Mucosa of rectum (tissue), 2 donors: ENCODE results near the gene MORF4L2.

Experiments
- H3K27ac ChIP-seq, 2 donors: one replicate each; pipeline ENCODE4 v1.7.0; 2013; ENCODE audit warnings: inconsistent platforms in 2 of 2, low read depth in 2 of 2, low read length in 2 of 2
- H3K27me3 ChIP-seq, 2 donors: one replicate each; pipeline ENCODE4 v1.7.0; 2013; ENCODE audit warnings: low read length in 2 of 2; ENCODE audit not compliant: control insufficient read depth in 2 of 2, insufficient read depth in 2 of 2
- H3K36me3 ChIP-seq, 2 donors: one replicate each; pipeline ENCODE4 v1.7.0; 2013; ENCODE audit warnings: low read length in 2 of 2; ENCODE audit not compliant: control insufficient read depth in 2 of 2, insufficient read depth in 2 of 2
- H3K4me1 ChIP-seq, 2 donors: one replicate each; pipeline ENCODE4 v1.7.0; 2013; ENCODE audit warnings: low read length in 2 of 2, mild to moderate bottlenecking in 1 of 2; ENCODE audit not compliant: control insufficient read depth in 2 of 2, insufficient read depth in 2 of 2
- H3K4me3 ChIP-seq, 2 donors: one replicate each; pipeline ENCODE4 v1.7.0; 2013; ENCODE audit warnings: low read length in 2 of 2
- H3K9ac ChIP-seq, 2 donors: one replicate each; pipeline ENCODE4 v1.7.0; 2013; ENCODE audit warnings: low read length in 2 of 2, low read depth in 1 of 2, mild to moderate bottlenecking in 1 of 2
- H3K9me3 ChIP-seq, 2 donors: one replicate each; pipeline ENCODE4 v1.7.0; 2013; ENCODE audit warnings: low read length in 2 of 2; ENCODE audit not compliant: control insufficient read depth in 2 of 2
- donor health status: healthy.
- donor health status: Normal muscosa, but diverticular disease.

MORF4L2 gene

DNA sequence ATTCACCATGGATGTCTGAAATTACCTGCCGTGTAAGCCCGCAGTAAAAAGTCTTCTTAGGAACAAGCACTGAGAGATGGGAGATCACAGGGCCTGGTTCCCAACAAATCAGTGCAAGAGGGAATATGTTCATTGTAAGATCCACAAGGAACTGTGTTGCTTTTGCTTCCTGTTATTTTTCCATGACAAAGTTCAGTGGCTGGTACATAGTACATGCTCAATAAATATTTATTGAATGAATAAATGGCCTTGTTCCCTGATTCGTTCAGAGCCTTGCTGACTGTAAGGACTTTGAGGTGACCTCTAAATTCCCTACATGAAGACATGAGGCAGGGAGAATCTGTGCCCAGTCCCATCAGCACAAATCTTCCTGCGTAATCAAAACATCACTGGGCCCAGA, 31.6 kb upstream of the MORF4L2 start:
- Histone ChIP-seq H3K4me1 (peaks cover 0 to 5% of the 10 kb centered on the region in 2 donors), H3K9ac (no peak overlapping the region), H3K4me3 (no peak overlapping the region), H3K36me3 (no peaks in the 10 kb centered on the region), H3K27ac (no peak overlapping the region), H3K9me3 (no peaks in the 10 kb centered on the region), H3K27me3 (no peaks in the 10 kb centered on the region)

DNA sequence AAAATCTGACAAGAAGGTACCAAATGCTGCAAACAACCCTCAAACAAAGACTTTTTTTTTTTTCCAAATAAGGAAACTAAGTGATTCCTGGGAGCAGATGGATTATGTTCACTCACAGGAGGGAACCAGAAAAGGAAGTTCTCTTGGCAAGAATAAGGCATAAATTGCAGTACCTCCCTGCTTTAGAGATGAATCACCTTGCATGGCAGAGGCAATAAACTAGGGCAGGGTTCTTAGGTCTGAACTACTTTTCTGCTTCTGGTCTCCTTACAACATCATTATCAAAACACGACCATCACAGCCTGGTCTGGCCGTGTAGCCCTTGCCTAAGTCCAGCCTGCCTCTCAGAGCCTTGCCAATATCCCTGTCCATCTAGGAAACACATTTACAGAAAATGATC, 30.5 kb upstream of the MORF4L2 start:
- Histone ChIP-seq H3K27me3 (no peaks in the 10 kb centered on the region), H3K9ac (no peak overlapping the region), H3K27ac (peak overlapping the region; percentile 73 to 77), H3K4me1 (peaks cover 0 to 5% of the 10 kb centered on the region in 2 donors), H3K9me3 (no peaks in the 10 kb centered on the region), H3K4me3 (peak overlapping the region in 1 of 2 donors; percentile 20), H3K36me3 (no peaks in the 10 kb centered on the region)

DNA sequence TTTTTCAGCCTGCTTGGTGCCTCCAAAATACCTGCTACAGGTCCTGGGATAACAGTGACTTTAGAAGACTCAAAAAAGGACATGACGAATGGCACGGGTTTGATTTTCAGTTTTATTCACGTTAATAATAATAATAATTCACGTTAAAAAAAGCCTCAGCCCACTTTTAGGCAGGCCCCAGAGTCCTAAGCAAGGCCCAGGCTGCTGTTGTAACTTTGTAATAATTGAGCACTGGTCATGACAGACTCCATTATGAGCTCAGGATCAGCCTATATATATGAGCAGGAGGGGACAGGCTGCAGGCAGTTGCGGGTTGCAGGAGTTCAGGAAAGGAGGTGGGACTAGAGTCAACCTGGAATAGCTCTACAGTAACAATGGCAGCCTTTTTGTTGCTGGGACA, 24.1 kb upstream of the MORF4L2 start, which contains the start of gene TMEM31:
Gene TMEM31, plus strand, starts transcription at position 301 of the 400 bp plus-strand sequence. CDS start 1,350 bp downstream, outside the sequence.
- Histone ChIP-seq H3K36me3 (no peaks in the 10 kb centered on the region), H3K9ac (no peak within 1 kb of the TSS), H3K27me3 (peaks cover 0 to 3% of the 10 kb centered on the region in 2 donors), H3K9me3 (no peaks in the 10 kb centered on the region), H3K4me1 (no peaks in the 10 kb centered on the region), H3K27ac (no peak within 1 kb of the TSS), H3K4me3 (no peak within 1 kb of the TSS)

DNA sequence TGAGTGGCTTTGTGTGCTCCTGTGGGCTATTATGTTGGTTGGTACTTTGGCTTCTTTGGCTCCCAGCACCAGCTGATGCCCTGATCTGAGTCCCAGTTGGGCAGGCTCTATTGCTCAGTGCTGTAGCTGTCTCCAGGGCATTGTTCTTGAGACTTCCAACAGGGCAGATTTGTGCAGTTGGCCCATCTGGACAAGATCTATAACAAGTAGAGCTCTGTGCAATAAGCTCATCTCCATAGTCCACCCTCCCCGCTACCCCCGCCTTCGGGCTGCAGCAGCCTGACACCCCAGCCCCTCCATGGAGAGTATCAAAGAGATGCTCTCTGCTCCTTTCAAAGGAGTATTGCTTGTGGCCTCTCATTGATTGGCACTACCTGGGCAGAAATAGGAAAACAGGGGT, 18.4 kb upstream of the MORF4L2 start:
- no peaks in the 10 kb centered on the region for H3K36me3 ChIP-seq
- peaks cover 0 to 3% of the 10 kb centered on the region in 2 donors for H3K27me3 ChIP-seq
- no peaks in the 10 kb centered on the region for H3K4me1 ChIP-seq
- H3K4me3 ChIP-seq = no peak overlapping the region
- H3K27ac ChIP-seq = no peak overlapping the region
- no peaks in the 10 kb centered on the region for H3K9me3 ChIP-seq
- H3K9ac ChIP-seq = no peak overlapping the region

DNA sequence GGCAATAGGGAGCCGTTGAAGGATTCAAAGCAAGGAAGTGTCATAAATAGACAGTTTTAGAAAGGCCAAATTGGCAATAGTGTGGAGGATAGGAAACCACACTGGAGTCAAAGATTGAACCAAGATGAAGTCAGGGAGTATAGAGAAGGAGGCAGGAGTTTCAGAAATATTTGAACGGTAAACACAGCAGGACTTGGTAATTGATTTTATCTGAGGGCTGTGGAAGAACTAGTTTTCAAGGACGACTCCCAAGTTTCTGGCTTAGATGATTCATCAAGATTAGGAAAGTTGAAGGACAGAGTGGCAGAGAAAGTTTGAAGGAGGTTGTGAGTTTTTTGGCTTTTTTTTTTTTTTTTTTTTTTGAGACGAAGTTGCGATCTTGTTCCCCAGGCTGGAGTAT, 12.7 kb upstream of the MORF4L2 start:
- Histone ChIP-seq H3K9ac (no peak overlapping the region), H3K9me3 (no peaks in the 10 kb centered on the region), H3K4me1 (no peaks in the 10 kb centered on the region), H3K36me3 (no peaks in the 10 kb centered on the region), H3K27me3 (no peaks in the 10 kb centered on the region), H3K27ac (no peak overlapping the region), H3K4me3 (no peak overlapping the region)

DNA sequence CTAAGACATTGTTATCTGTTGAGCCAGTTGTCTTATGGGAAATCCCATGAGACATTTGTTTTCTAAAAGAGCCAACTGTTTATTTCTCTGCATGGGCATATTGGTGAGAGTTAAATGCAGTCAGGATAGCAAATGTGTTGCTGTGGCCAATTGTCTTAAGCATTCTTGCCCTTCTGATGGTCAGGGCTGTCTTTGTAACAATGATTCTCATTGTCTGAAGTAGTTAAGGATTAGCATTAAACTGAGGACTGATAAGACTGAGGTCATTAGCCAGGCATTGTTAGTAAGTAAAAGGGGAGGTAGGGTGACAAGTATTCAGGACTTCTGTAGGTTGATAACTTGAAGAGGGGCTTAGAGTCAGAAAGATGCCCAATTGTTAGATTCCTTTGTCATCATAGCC, 11.2 kb upstream of the MORF4L2 start:
- H3K36me3 ChIP-seq = no peaks in the 10 kb centered on the region
- no peaks in the 10 kb centered on the region for H3K27me3 ChIP-seq
- H3K4me3 ChIP-seq = no peak overlapping the region
- no peaks in the 10 kb centered on the region for H3K9me3 ChIP-seq
- H3K9ac ChIP-seq = no peak overlapping the region
- H3K4me1 ChIP-seq = no peaks in the 10 kb centered on the region
- no peak overlapping the region for H3K27ac ChIP-seq

DNA sequence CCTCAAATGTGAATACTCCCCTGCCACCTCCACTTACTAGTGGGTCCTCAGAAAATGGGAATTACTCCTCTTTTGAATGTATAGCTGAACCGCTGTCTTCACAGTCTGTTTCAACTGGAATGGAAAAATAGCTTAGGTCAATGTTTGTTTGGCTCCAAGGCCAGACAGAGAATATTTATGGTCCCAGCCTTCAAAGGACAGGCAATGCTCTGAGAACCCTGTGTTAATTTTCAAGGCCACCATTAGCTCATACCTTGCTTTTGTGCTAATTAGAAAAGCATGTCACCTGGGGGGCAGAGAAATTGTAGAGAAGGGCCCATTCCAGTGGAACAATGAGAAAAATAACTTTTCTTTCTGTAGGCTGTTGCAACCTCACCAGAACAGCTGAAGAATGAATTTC, 4.6 kb upstream of the MORF4L2 start:
- no peaks in the 10 kb centered on the region for H3K9me3 ChIP-seq
- no peak overlapping the region for H3K9ac ChIP-seq
- H3K4me3 ChIP-seq = no peak overlapping the region
- H3K36me3 ChIP-seq = no peaks in the 10 kb centered on the region
- H3K27ac ChIP-seq = no peak overlapping the region
- no peaks in the 10 kb centered on the region for H3K27me3 ChIP-seq
- no peaks in the 10 kb centered on the region for H3K4me1 ChIP-seq

DNA sequence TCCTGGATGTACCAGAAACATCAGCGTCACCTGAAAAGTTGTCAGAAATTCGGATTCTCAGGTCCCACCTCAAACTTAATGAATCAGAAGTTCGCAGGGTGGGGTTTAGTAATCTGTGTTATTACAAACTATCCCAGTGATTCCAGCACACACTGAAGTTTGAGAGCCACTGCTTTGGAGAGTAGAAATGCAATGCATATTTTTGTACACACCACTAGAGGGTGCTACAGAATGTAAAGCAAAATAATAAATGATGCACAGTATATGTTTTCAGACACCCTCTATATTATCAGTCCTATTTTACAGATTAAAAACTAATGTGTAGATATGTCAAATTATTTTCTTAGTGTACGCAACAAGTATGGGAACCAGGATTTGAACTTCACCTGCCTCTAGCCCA, 2.4 kb upstream of the MORF4L2 start:
- H3K27me3 ChIP-seq = no peaks in the 10 kb centered on the region
- H3K4me1 ChIP-seq = peaks cover 2 to 3% of the 10 kb centered on the region in 2 donors
- no peaks in the 10 kb centered on the region for H3K9me3 ChIP-seq
- H3K27ac ChIP-seq = no peak overlapping the region
- peaks cover 4 to 5% of the 10 kb centered on the region in 2 donors for H3K36me3 ChIP-seq
- peak overlapping the region in 1 of 2 donors; percentile 3 for H3K9ac ChIP-seq
- no peak overlapping the region for H3K4me3 ChIP-seq

DNA sequence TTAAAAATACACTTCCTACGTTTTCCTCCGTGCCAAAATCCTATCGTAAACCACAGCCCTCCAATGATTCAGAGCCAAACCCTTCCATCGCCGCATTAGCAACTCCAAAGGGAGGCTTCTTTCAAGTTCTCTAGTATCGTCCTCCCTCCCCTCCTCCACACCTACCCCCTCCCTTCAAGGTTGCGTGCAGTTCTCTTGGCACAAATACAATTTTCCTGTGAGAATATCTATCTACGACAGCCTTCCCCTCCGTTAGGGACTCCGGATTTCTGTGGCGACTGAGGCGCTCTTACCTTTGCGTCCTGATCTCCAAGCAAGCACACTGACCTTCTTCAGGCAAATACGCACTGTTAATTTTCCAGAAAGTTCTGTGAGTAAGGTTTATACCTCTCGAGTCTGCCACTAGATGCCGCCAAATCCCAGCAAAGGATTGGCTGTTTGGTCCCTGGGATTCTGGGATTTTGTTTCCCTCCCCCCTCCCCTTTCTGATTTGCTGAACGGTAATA, 1.2 kb upstream of the MORF4L2 start:
- Histone ChIP-seq H3K4me1 (peaks cover 2 to 3% of the 10 kb centered on the region in 2 donors), H3K9me3 (no peaks in the 10 kb centered on the region), H3K4me3 (peak overlapping the region; percentile 85 to 86), H3K9ac (peak overlapping the region; percentile 77 to 85), H3K27me3 (no peaks in the 10 kb centered on the region), H3K36me3 (peaks cover 11% of the 10 kb centered on the region in 2 donors), H3K27ac (peak overlapping the region; percentile 93 to 96)

DNA sequence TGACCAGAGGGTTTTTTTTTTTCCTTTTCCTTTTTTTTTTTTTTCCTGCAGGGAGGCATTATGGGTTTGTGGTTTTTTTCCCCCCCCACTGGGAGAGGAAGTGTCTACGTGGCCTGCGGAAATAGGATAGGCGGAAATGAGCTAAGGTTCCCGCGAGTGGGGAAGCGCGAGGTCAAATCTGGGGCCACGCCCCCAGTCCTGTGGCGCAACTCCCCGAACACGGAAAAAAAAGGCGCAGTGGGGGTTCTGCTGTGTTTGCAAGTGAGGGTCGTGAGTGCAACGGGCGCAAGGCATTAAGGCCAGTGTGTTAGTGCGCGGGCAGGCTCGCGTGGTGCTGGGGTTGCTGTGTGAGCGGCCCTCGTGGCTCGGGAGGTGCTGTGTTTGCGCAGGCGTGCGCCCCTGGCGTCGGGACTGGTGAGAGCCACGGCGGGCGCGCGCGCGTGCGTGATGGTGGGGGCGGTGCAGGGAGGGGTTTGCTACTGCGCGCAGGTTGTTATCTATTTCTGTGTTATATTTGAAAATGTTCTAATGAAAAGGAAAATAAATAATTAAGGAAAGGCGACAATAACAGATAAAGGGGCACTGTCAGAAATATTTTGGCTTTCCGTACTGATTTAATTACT, 685 bp upstream of the MORF4L2 start:
- peak overlapping the region; percentile 93 to 96 for H3K27ac ChIP-seq
- H3K4me1 ChIP-seq = peaks cover 2 to 3% of the 10 kb centered on the region in 2 donors
- no peaks in the 10 kb centered on the region for H3K27me3 ChIP-seq
- H3K9ac ChIP-seq = peak overlapping the region; percentile 77 to 85
- peak overlapping the region; percentile 85 to 86 for H3K4me3 ChIP-seq
- H3K9me3 ChIP-seq = no peaks in the 10 kb centered on the region
- H3K36me3 ChIP-seq = peaks cover 11 to 12% of the 10 kb centered on the region in 2 donors
